Endothelial cell of umbilical vein (primary cell): Measurements from ENCODE around the gene EFCAB8. TPM values are rescaled to one million over a fixed set of nuclear protein-coding genes. Genes with fewer than 3 reads are reported as not detected.
"Not testable (repeated sequence)": the region's sequence is repeated elsewhere in the genome, so short reads cannot be mapped to it uniquely, and the experiment has no call there.

ENCODE experiments used
- BruUV-seq: library from RNA; stranded (reverse); fragments of 400-500 nt; replicated peaks from 2 replicates; lab custom pipeline; 2021; lab: Mats Ljungman, UMichigan
- CTCF ChIA-PET: fragments of 300-600, 350-600 bp; sonication (Branson Sonifier 250); formaldehyde crosslinking; loops from one replicate; lab custom pipeline; 2021; ENCODE audit warnings: antibody characterized with exemption, inconsistent platforms; lab: Charles Lee
- POLR2A ChIA-PET: fragments of 300-600, 350-600 bp; sonication (Branson Sonifier 250); formaldehyde crosslinking; loops from one replicate; lab custom pipeline; 2021; ENCODE audit warnings: antibody characterized with exemption, inconsistent platforms; lab: Charles Lee
- DNase-seq: peaks from one replicate; pipeline ENCODE4 v3.0.0-alpha.2; 2011; ENCODE audit warnings: low read depth, low spot score
- FAIRE-seq: peaks from 2 replicates; lab custom pipeline; 2011; peaks lifted over from hg19 to GRCh38; lab: Jason Lieb, UNC
- H2AFZ ChIP-seq: 2 replicates; pipeline ENCODE4 v1.6.0; 2012; ENCODE audit warnings: low read depth, low read length, control low read depth, inconsistent platforms
- H3K27ac ChIP-seq: 2 replicates; pipeline ENCODE4 v1.5.1; 2011; ENCODE audit warnings: low read depth, mild to moderate bottlenecking, control low read depth, low read length, moderate library complexity; ENCODE audit not compliant: insufficient read depth
- H3K27me3 ChIP-seq, 2 experiments: 2 replicates each; pipeline versions ENCODE4 v1.6.0 to v1.6.1; 2011; ENCODE audit warnings: low read length in 2 of 2, mixed read lengths in 1 of 2; ENCODE audit not compliant: control insufficient read depth in 2 of 2, insufficient read depth in 2 of 2
- H3K36me3 ChIP-seq, 2 experiments: 2 replicates in 1 of 2; 3 replicates in 1 of 2; pipeline ENCODE4 v1.5.1; 2011; ENCODE audit warnings: low read length in 2 of 2, mild to moderate bottlenecking in 1 of 2, moderate library complexity in 1 of 2; ENCODE audit not compliant: control insufficient read depth in 2 of 2, insufficient read depth in 2 of 2; ENCODE audit errors: extremely low read depth in 1 of 2
- H3K4me1 ChIP-seq: 3 replicates; pipeline ENCODE4 v1.5.1; 2011; ENCODE audit warnings: mild to moderate bottlenecking, low read length; ENCODE audit not compliant: control insufficient read depth, insufficient read depth; ENCODE audit errors: extremely low read depth
- H3K4me2 ChIP-seq: 2 replicates; pipeline ENCODE4 v1.6.1; 2011; ENCODE audit warnings: low read length, control low read depth, mixed read lengths; ENCODE audit not compliant: insufficient read depth
- H3K4me3 ChIP-seq, 3 experiments: fragments of 200-600 bp in 1 of 3; sonication (generic), shearing (Covaris generic) in 1 of 3; replicated peaks in 1 of 3; 2 replicates each; pipeline ENCODE4 v1.5.1; 2011 to 2016; ENCODE audit warnings: control low read depth in 3 of 3, low read length in 3 of 3, mild to moderate bottlenecking in 2 of 3, inconsistent platforms in 1 of 3, low read depth in 1 of 3, moderate library complexity in 1 of 3; ENCODE audit not compliant: insufficient read depth in 1 of 3
- H3K79me2 ChIP-seq: 2 replicates; pipeline ENCODE4 v1.6.0; 2012; ENCODE audit warnings: low read length, inconsistent platforms; ENCODE audit not compliant: control insufficient read depth, insufficient read depth
- H3K9ac ChIP-seq: replicated peaks from 2 replicates; pipeline ENCODE3; 2011; ENCODE audit warnings: low read length, control low read depth; ENCODE audit not compliant: insufficient read depth; ENCODE audit errors: extremely low read depth
- H3K9me1 ChIP-seq: replicated peaks from 3 replicates; pipeline ENCODE4 v1.6.0; 2011; ENCODE audit warnings: mild to moderate bottlenecking, low read length; ENCODE audit not compliant: control insufficient read depth, insufficient read depth; ENCODE audit errors: extremely low read depth
- H3K9me3 ChIP-seq: replicated peaks from 2 replicates; pipeline ENCODE4 v1.5.1; 2012; ENCODE audit warnings: low read length, inconsistent platforms; ENCODE audit not compliant: control insufficient read depth, insufficient read depth
- H4K20me1 ChIP-seq: replicated peaks from 2 replicates; pipeline ENCODE3; 2011; ENCODE audit warnings: mild to moderate bottlenecking, low read length; ENCODE audit not compliant: control insufficient read depth, insufficient read depth; ENCODE audit errors: extremely low read depth
- FOS ChIP-seq: IDR thresholded peaks from 2 replicates; pipeline ENCODE4 v1.6.1; 2011; ENCODE audit warnings: mild to moderate bottlenecking, low read length, moderate library complexity, borderline replicate concordance; ENCODE audit not compliant: insufficient read depth
- GATA2 ChIP-seq: IDR thresholded peaks from 2 replicates; pipeline ENCODE4 v1.7.0; 2011; ENCODE audit warnings: low read depth, mild to moderate bottlenecking, moderate library complexity, mixed read lengths, low read length; ENCODE audit not compliant: insufficient read length, insufficient read depth
- MYC ChIP-seq: IDR thresholded peaks from one replicate; pipeline ENCODE4 v1.6.1; 2011; ENCODE audit warnings: mild to moderate bottlenecking, low read depth, low read length
- POLR2A ChIP-seq: IDR thresholded peaks from 2 replicates; pipeline ENCODE4 v1.6.1; 2012; ENCODE audit warnings: low read depth, mild to moderate bottlenecking, control low read depth, low read length
- POLR2AphosphoS5 ChIP-seq: IDR thresholded peaks from 2 replicates; pipeline ENCODE4 v1.6.1; 2012; ENCODE audit warnings: low read depth, mild to moderate bottlenecking, control low read depth, low read length, moderate library complexity; ENCODE audit not compliant: insufficient read depth
- dilution Hi-C: fragments of 300-500 bp; cut with MboI; formaldehyde crosslinking; loops from one replicate; pipeline ENCODE4 v1.15.0; 2019; ENCODE audit warnings: low sequenced_read_pairs; ENCODE audit not compliant: extremely low pct_ligation_motif_present
- intact Hi-C: fragments of 100-400 bp; cut with micrococcal nuclease; formaldehyde crosslinking; loops from one replicate; pipeline ENCODE4 v1.10.0; 2022
- polyA plus RNA-seq, 4 experiments: library from polyadenylated mRNA; depleted of rRNA in 3 of 4; stranded (reverse) in 3 of 4; unstranded in 1 of 4; fragments of >200 nt; gene quantifications; 2 replicates each; pipeline versions ENCODE4 v1.2.1 to v1.2.3, GENCODE V29; 2011 to 2012; ENCODE audit warnings: missing spikeins in 1 of 4
- total RNA-seq: library from RNA; stranded (reverse); gene quantifications from 2 replicates; pipeline ENCODE4 v1.2.3, GENCODE V29; 2021
- TF ChIP-seq, protein P1 (sequence below): IDR thresholded peaks from 2 replicates; pipeline ENCODE4 v1.6.1; 2011; ENCODE audit not compliant: insufficient read depth, insufficient read length

Gene EFCAB8
- total and polyA plus RNA-seq, 2 donors (not counting 3 experiments of a cell fraction or from before 2014, with no cell fraction given), result 0.01 to 0.31 TPM

- H3K36me3 ChIP-seq, H3K27ac ChIP-seq, H3K4me3 ChIP-seq, H3K9me3 ChIP-seq, H3K79me2 ChIP-seq, DNase-seq, H3K4me2 ChIP-seq, H3K9me1 ChIP-seq, H3K9ac ChIP-seq, dilution Hi-C loops, H3K27me3 ChIP-seq, intact Hi-C loops, FAIRE-seq, H4K20me1 ChIP-seq, H3K4me1 ChIP-seq, POLR2A ChIA-PET, BruUV-seq, CTCF ChIA-PET, H2AFZ ChIP-seq: not testable (repeated sequence)
Measured at GRCh38 chr20:32870526-32870925, 11.8 kb downstream of the EFCAB8 start.

GRCh38 chr20:32870985-32871384 is 12.3 kb downstream of the EFCAB8 start:
- POLR2A ChIA-PET, result no interaction called here
- FAIRE-seq, result no peak

More at GRCh38 chr20:32870985-32871384, 12.3 kb downstream of the EFCAB8 start:
- H3K9me1 ChIP-seq, result no peaks in the 10 kb centered on the region
- H3K27me3 ChIP-seq, result no peaks in the 10 kb centered on the region
- dilution Hi-C loops (no loop called here), intact Hi-C loops (no loop called here)
- no peak overlapping the region for H2AFZ ChIP-seq
- no peak overlapping the region for H3K4me3 ChIP-seq
- H3K9ac ChIP-seq, result no peak overlapping the region
- H3K79me2 ChIP-seq, result no peaks in the 10 kb centered on the region
- no peaks in the 10 kb centered on the region for H3K36me3 ChIP-seq
- H3K27ac ChIP-seq, result no peak overlapping the region
- no peak for DNase-seq
- BruUV-seq, result no TSS peak
- CTCF ChIA-PET, result no interaction called here
- H4K20me1 ChIP-seq, result no peaks in the 10 kb centered on the region
- no peak overlapping the region for H3K4me2 ChIP-seq
- no peak for TF ChIP-seq FOS
- no peak for TF ChIP-seq POLR2A
- TF ChIP-seq, protein P1, sequence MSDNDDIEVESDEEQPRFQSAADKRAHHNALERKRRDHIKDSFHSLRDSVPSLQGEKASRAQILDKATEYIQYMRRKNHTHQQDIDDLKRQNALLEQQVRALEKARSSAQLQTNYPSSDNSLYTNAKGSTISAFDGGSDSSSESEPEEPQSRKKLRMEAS, result no peak
- TF ChIP-seq MYC, result no peak
- TF ChIP-seq GATA2, result no peak
- TF ChIP-seq POLR2AphosphoS5, result no peak
- no peaks in the 10 kb centered on the region for H3K4me1 ChIP-seq
- H3K9me3 ChIP-seq, result no peaks in the 10 kb centered on the region
